Measurements from ENCODE around the gene C11orf68. TPM values are rescaled to one million over a fixed set of nuclear protein-coding genes. Genes with fewer than 3 reads are reported as not detected.

The C11orf68 gene
- total RNA-seq, 1 experiment from 2014 or later, result 15.7 TPM

GRCh38 chr11:65912845-65913244 lies 6.0 kb downstream of the C11orf68 start:
- Mint-ChIP-seq H3K4me3 (no peak overlapping the region), H3K27me3 (ENCODE audit: low read depth) (peaks cover 37% of the 10 kb centered on the region), H3K9me3 (no peaks in the 10 kb centered on the region; a peak in 1 of 5 replicates), H3K4me1 (peaks cover 18 to 21% of the 10 kb centered on the region in 2 experiments), H3K36me3 (ENCODE audit: insufficient read depth in 1 of 3, low read depth in 3 of 3) (peaks cover 0 to 7% (median 5%) of the 10 kb centered on the region in 3 experiments; a peak in 3 of 7 replicates), H3K27ac (no peak overlapping the region)
- TF ChIP-seq CTCF (conservative IDR thresholded peaks at IDR 0.05), result no peak
- Histone ChIP-seq H3K4ac (ENCODE audit: low read depth, low read length) (no peak overlapping the region), H2BK120ac (ENCODE audit: low read depth, low read length, poor library complexity, severe bottlenecking) (no peak overlapping the region), H2BK20ac (ENCODE audit: low read depth, low read length, poor library complexity, severe bottlenecking) (no peak overlapping the region), H3K4me2 (ENCODE audit: insufficient read depth, insufficient read length, low read length) (no peak overlapping the region), H3K23me2 (ENCODE audit: insufficient read length, low read depth, low read length, poor library complexity, severe bottlenecking) (no peaks in the 10 kb centered on the region), H3K27me3 (ENCODE audit: insufficient read depth, low read length) (no peaks in the 10 kb centered on the region), H3K4me1 (ENCODE audit: insufficient read depth, low read length) (no peaks in the 10 kb centered on the region; the same call in 1 of the 2 replicates), H3T11ph (ENCODE audit: low read length) (no peak overlapping the region), H3K9ac (ENCODE audit: extremely low read depth, insufficient read length, low read length) (no peak overlapping the region), H3K27ac (ENCODE audit: insufficient read length, low read depth, low read length) (no peak overlapping the region), H3K79me1 (ENCODE audit: insufficient read depth, low read depth, low read length, poor library complexity, severe bottlenecking) (no peaks in the 10 kb centered on the region), H4K5ac (ENCODE audit: insufficient read length, low read depth, low read length) (no peak overlapping the region), H4K20me1 (ENCODE audit: control insufficient read depth, insufficient read depth, insufficient read length) (no peaks in the 10 kb centered on the region), H3K9me3 (ENCODE audit: control insufficient read depth, low read depth, low read length) (no peaks in the 10 kb centered on the region), H2BK15ac (ENCODE audit: low read depth, low read length) (no peak overlapping the region), H3K14ac (ENCODE audit: insufficient read depth, low read length) (no peak overlapping the region), H3K56ac (ENCODE audit: insufficient read length, low read depth, low read length) (no peak overlapping the region), H4K8ac (replicated peaks; ENCODE audit: insufficient read length, low read depth, low read length) (no peak overlapping the region), H3K18ac (ENCODE audit: insufficient read length, low read depth, low read length) (no peak overlapping the region), H2BK5ac (ENCODE audit: insufficient read length, low read length) (no peak overlapping the region), H3K79me2 (ENCODE audit: insufficient read depth, low read length) (no peaks in the 10 kb centered on the region), H2BK12ac (ENCODE audit: insufficient read length, low read depth, low read length) (no peak overlapping the region), H3K23ac (ENCODE audit: insufficient read length, low read depth, low read length) (no peak overlapping the region), H2AFZ (ENCODE audit: low read length) (no peak overlapping the region), H4K91ac (ENCODE audit: insufficient read length, low read depth, low read length) (no peak overlapping the region), H2AK5ac (ENCODE audit: insufficient read length, low read length) (no peak overlapping the region)
- DNase-seq, result no peak
- no CpG with 5 or more reads among the region's 4 CpGs for WGBS (ENCODE audit: extremely low coverage, insufficient read length, low lambda C conversion rate)
